Measurements from ENCODE around the gene ABCA7.

DNA sequence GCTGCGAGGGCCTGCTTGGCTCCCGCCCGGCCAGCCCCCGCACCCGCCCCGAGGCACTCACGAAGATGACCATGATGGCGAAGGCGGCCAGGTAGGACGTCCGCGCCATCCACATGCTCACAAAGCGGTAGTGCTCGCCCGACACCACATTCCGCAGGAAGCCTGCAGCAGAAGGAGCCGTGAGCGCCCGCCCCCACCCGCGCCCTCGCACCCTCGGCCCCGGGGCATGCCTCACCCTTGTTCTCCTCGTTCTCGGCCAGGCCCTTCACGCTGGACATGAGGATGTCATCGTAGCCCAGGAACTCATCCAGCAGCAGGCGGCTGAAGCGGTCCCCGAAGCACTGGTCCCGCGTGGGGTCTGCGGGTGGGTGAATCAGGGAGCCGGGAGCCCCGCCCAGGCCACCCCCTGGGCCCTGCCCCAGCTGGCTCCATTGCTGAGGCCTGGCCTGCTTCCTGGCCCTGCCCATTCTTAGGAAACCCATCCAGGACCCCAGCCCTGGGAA, 28.0 kb upstream of the ABCA7 start:
- no peak for TF ChIP-seq EZH2phosphoT487 (conservative IDR thresholded peaks at IDR 0.05; ENCODE audit: low read length)
- TF ChIP-seq, protein P1, sequence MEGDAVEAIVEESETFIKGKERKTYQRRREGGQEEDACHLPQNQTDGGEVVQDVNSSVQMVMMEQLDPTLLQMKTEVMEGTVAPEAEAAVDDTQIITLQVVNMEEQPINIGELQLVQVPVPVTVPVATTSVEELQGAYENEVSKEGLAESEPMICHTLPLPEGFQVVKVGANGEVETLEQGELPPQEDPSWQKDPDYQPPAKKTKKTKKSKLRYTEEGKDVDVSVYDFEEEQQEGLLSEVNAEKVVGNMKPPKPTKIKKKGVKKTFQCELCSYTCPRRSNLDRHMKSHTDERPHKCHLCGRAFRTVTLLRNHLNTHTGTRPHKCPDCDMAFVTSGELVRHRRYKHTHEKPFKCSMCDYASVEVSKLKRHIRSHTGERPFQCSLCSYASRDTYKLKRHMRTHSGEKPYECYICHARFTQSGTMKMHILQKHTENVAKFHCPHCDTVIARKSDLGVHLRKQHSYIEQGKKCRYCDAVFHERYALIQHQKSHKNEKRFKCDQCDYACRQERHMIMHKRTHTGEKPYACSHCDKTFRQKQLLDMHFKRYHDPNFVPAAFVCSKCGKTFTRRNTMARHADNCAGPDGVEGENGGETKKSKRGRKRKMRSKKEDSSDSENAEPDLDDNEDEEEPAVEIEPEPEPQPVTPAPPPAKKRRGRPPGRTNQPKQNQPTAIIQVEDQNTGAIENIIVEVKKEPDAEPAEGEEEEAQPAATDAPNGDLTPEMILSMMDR (IDR thresholded peaks at IDR 0.05; ENCODE audit: insufficient read depth, low read length, poor library complexity, severe bottlenecking): no peak

All from SU-DHL-6 (cell line).